IPS-18a (cell line): ENCODE results near the gene SLC13A1.

Experiments
- H3K27ac ChIP-seq: one replicate; pipeline ENCODE4 v1.5.1; 2013; ENCODE audit warnings: low read length
- H3K27me3 ChIP-seq: one replicate; pipeline ENCODE4 v1.6.1; 2013; ENCODE audit warnings: mild to moderate bottlenecking, low read length; ENCODE audit not compliant: control insufficient read depth, insufficient read depth
- H3K36me3 ChIP-seq: one replicate; pipeline ENCODE4 v1.6.1; 2013; ENCODE audit warnings: low read depth, low read length; ENCODE audit not compliant: control insufficient read depth
- H3K4me1 ChIP-seq: one replicate; pipeline ENCODE4 v1.6.1; 2013; ENCODE audit warnings: low read depth, low read length; ENCODE audit not compliant: control insufficient read depth
- H3K4me3 ChIP-seq: one replicate; pipeline ENCODE4 v1.5.1; 2013; ENCODE audit warnings: low read length
- H3K9ac ChIP-seq: one replicate; pipeline ENCODE4 v1.6.1; 2013; ENCODE audit warnings: mild to moderate bottlenecking, low read length, moderate library complexity
- H3K9me3 ChIP-seq: one replicate; pipeline ENCODE4 v1.6.1; 2013; ENCODE audit warnings: low read depth, low read length; ENCODE audit not compliant: control insufficient read depth

Gene SLC13A1

GRCh38 chr7:123190109-123190831 lies 9.5 kb downstream of the SLC13A1 start:
- Histone ChIP-seq H3K27me3 (no peaks in the 10 kb centered on the region), H3K4me3 (no peak overlapping the region), H3K9ac (no peak overlapping the region), H3K9me3 (peaks cover 8% of the 10 kb centered on the region), H3K36me3 (no peaks in the 10 kb centered on the region), H3K27ac (no peak overlapping the region), H3K4me1 (no peaks in the 10 kb centered on the region)

- H3K4me3 ChIP-seq = no peak overlapping the region
- no peak overlapping the region for H3K9ac ChIP-seq
- H3K4me1 ChIP-seq = no peaks in the 10 kb centered on the region
- no peak overlapping the region for H3K27ac ChIP-seq
- no peaks in the 10 kb centered on the region for H3K27me3 ChIP-seq
- H3K9me3 ChIP-seq = peaks cover 14% of the 10 kb centered on the region
- H3K36me3 ChIP-seq = no peaks in the 10 kb centered on the region
These were observed 14.0 kb downstream of the SLC13A1 start for GRCh38 chr7:123185756-123186155.

- no peak overlapping the region for H3K27ac ChIP-seq
- no peaks in the 10 kb centered on the region for H3K27me3 ChIP-seq
- H3K4me1 ChIP-seq = no peaks in the 10 kb centered on the region
- H3K4me3 ChIP-seq = no peak overlapping the region
- peaks cover 14% of the 10 kb centered on the region for H3K9me3 ChIP-seq
- H3K9ac ChIP-seq = no peak overlapping the region
- no peaks in the 10 kb centered on the region for H3K36me3 ChIP-seq
These were observed 15.5 kb downstream of the SLC13A1 start for GRCh38 chr7:123184271-123184670.

GRCh38 chr7:123183431-123183830 lies 16.3 kb downstream of the SLC13A1 start:
- Histone ChIP-seq H3K36me3 (no peaks in the 10 kb centered on the region), H3K4me1 (no peaks in the 10 kb centered on the region), H3K27ac (no peak overlapping the region), H3K9me3 (peaks cover 14% of the 10 kb centered on the region), H3K27me3 (no peaks in the 10 kb centered on the region), H3K4me3 (no peak overlapping the region), H3K9ac (no peak overlapping the region)

- H3K4me3 ChIP-seq = no peak overlapping the region
- no peak overlapping the region for H3K9ac ChIP-seq
- H3K27ac ChIP-seq = no peak overlapping the region
- H3K4me1 ChIP-seq = no peaks in the 10 kb centered on the region
- H3K27me3 ChIP-seq = no peaks in the 10 kb centered on the region
- H3K9me3 ChIP-seq = no peaks in the 10 kb centered on the region
- no peaks in the 10 kb centered on the region for H3K36me3 ChIP-seq
These were observed 22.3 kb downstream of the SLC13A1 start for GRCh38 chr7:123177442-123177841.

- H3K9me3 ChIP-seq = no peaks in the 10 kb centered on the region
- H3K27ac ChIP-seq = no peak overlapping the region
- no peaks in the 10 kb centered on the region for H3K4me1 ChIP-seq
- H3K4me3 ChIP-seq = no peak overlapping the region
- no peaks in the 10 kb centered on the region for H3K27me3 ChIP-seq
- H3K36me3 ChIP-seq = no peaks in the 10 kb centered on the region
- no peak overlapping the region for H3K9ac ChIP-seq
These were observed 29.2 kb downstream of the SLC13A1 start for GRCh38 chr7:123170333-123171246.

- no peaks in the 10 kb centered on the region for H3K36me3 ChIP-seq
- H3K9ac ChIP-seq = no peak overlapping the region
- no peaks in the 10 kb centered on the region for H3K9me3 ChIP-seq
- H3K27ac ChIP-seq = no peak overlapping the region
- H3K4me1 ChIP-seq = no peaks in the 10 kb centered on the region
- no peak overlapping the region for H3K4me3 ChIP-seq
- H3K27me3 ChIP-seq = no peaks in the 10 kb centered on the region
These were observed 30.7 kb downstream of the SLC13A1 start for GRCh38 chr7:123169065-123169464.

- H3K9me3 ChIP-seq = no peaks in the 10 kb centered on the region
- H3K4me1 ChIP-seq = no peaks in the 10 kb centered on the region
- no peaks in the 10 kb centered on the region for H3K27me3 ChIP-seq
- H3K36me3 ChIP-seq = no peaks in the 10 kb centered on the region
- H3K27ac ChIP-seq = no peak overlapping the region
- H3K4me3 ChIP-seq = no peak overlapping the region
- no peak overlapping the region for H3K9ac ChIP-seq
These were observed 42.2 kb downstream of the SLC13A1 start for GRCh38 chr7:123157606-123158005.

- Histone ChIP-seq H3K9ac (no peak overlapping the region), H3K36me3 (no peaks in the 10 kb centered on the region), H3K4me1 (no peaks in the 10 kb centered on the region), H3K9me3 (no peaks in the 10 kb centered on the region), H3K4me3 (no peak overlapping the region), H3K27me3 (no peaks in the 10 kb centered on the region), H3K27ac (no peak overlapping the region)
These were observed 44.2 kb downstream of the SLC13A1 start for GRCh38 chr7:123155571-123155970.

GRCh38 chr7:123154231-123154860 lies 45.4 kb downstream of the SLC13A1 start:
- H3K27me3 ChIP-seq = no peaks in the 10 kb centered on the region
- H3K36me3 ChIP-seq = no peaks in the 10 kb centered on the region
- no peaks in the 10 kb centered on the region for H3K4me1 ChIP-seq
- no peak overlapping the region for H3K9ac ChIP-seq
- no peaks in the 10 kb centered on the region for H3K9me3 ChIP-seq
- no peak overlapping the region for H3K27ac ChIP-seq
- H3K4me3 ChIP-seq = no peak overlapping the region

GRCh38 chr7:123151443-123151842 lies 48.3 kb downstream of the SLC13A1 start:
- Histone ChIP-seq H3K27ac (no peak overlapping the region), H3K36me3 (no peaks in the 10 kb centered on the region), H3K4me3 (no peak overlapping the region), H3K9me3 (no peaks in the 10 kb centered on the region), H3K4me1 (no peaks in the 10 kb centered on the region), H3K9ac (no peak overlapping the region), H3K27me3 (no peaks in the 10 kb centered on the region)
